ENCODE results near the gene OVOL1. TPM values are rescaled to one million over a fixed set of nuclear protein-coding genes. Genes with fewer than 3 reads are reported as not detected.
"Not testable (repeated sequence)": the region's sequence is repeated elsewhere in the genome, so short reads cannot be mapped to it uniquely, and the experiment has no call there.

OVOL1 gene
- total and polyA plus RNA-seq, 11 donors, result not detected

DNA sequence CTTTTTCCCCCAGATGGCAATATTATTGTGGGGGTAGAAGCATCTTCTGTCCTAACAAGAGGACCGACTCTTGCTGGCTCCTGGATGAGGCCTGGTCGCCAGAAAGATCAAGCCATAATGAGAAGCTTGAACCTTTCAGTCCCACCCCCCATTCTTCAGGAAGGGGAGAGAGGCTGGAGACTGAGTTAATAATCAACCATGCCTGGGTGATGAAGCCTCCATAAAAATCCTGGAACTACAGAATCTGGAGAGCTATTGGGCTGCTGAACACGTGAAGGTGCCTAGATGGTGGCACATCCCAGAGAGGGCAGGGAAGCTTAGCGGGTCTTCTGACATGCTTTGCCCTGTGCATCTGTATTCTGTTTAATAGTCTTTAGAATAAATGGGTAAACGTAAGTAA is 22.4 kb upstream of the OVOL1 start:
- Histone ChIP-seq H3K4me1 (peaks cover 0 to 3% (median 0%) of the 10 kb centered on the region in 12 donors), H3K27ac (no peak overlapping the region), H3K9me3 (no peaks in the 10 kb centered on the region), H3K36me3 (no peaks in the 10 kb centered on the region), H3K27me3 (no peaks in the 10 kb centered on the region), H3K4me3 (no peak overlapping the region)
- 72 to 79% (median 77%) methylated on average over 5 of the region's 5 CpGs for WGBS, 4 donors
- ATAC-seq, result no peak
- DNase-seq, result no peak
- intact Hi-C loops (cut with DNase I), result no loop called here
- no peak for TF ChIP-seq POLR2A (IDR thresholded peaks at IDR 0.05)
- TF ChIP-seq, protein P1, sequence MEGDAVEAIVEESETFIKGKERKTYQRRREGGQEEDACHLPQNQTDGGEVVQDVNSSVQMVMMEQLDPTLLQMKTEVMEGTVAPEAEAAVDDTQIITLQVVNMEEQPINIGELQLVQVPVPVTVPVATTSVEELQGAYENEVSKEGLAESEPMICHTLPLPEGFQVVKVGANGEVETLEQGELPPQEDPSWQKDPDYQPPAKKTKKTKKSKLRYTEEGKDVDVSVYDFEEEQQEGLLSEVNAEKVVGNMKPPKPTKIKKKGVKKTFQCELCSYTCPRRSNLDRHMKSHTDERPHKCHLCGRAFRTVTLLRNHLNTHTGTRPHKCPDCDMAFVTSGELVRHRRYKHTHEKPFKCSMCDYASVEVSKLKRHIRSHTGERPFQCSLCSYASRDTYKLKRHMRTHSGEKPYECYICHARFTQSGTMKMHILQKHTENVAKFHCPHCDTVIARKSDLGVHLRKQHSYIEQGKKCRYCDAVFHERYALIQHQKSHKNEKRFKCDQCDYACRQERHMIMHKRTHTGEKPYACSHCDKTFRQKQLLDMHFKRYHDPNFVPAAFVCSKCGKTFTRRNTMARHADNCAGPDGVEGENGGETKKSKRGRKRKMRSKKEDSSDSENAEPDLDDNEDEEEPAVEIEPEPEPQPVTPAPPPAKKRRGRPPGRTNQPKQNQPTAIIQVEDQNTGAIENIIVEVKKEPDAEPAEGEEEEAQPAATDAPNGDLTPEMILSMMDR (IDR thresholded peaks at IDR 0.05), result no peak

DNA sequence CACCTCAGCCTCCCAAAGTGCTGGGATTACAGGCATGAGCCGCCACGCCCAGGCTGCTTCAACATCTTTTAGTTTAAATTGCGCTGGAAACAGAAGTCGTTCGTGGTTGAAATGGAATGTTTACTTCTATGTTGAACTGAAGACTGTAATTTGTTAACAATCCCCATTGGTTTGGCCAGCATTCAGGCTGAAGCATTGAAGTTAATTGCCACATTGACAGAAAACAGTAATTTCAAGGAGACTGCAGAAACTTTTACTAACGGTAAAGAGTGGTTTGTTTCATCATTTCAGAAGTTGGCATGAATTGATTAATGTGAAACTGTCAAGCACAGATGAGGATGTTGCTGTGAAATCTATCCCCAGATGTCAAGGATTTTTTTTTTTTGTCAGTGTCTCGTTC is 20.3 kb upstream of the OVOL1 start:
- peaks cover 0 to 8% (median 0%) of the 10 kb centered on the region in 12 donors for H3K4me1 ChIP-seq
- no peak for TF ChIP-seq POLR2A (IDR thresholded peaks at IDR 0.05)
- TF ChIP-seq, protein P1 (IDR thresholded peaks at IDR 0.05), result no peak
- H3K27me3 ChIP-seq, result no peaks in the 10 kb centered on the region
- ATAC-seq, result no peak
- H3K27ac ChIP-seq, result no peak overlapping the region
- WGBS, 4 donors, result 74 to 78% (median 76%) methylated on average over 7 of the region's 7 CpGs
- intact Hi-C loops (cut with DNase I), result no loop called here
- H3K36me3 ChIP-seq, result no peaks in the 10 kb centered on the region
- no peak overlapping the region for H3K4me3 ChIP-seq
- H3K9me3 ChIP-seq, result no peaks in the 10 kb centered on the region
- no peak for DNase-seq

GRCh38 chr11:65767406-65767805 is 19.5 kb upstream of the OVOL1 start:
- TF ChIP-seq, protein P1 (IDR thresholded peaks at IDR 0.05), result no peak
- H3K36me3 ChIP-seq, result no peaks in the 10 kb centered on the region
- 82 to 86% (median 84%) methylated on average over 10 of the region's 10 CpGs for WGBS, 4 donors
- intact Hi-C loops (cut with DNase I), result no loop called here
- H3K27ac ChIP-seq, result no peak overlapping the region
- H3K4me3 ChIP-seq, result no peak overlapping the region
- H3K27me3 ChIP-seq, result no peaks in the 10 kb centered on the region
- DNase-seq (no peak), ATAC-seq (no peak)
- peaks cover 0 to 8% (median 0%) of the 10 kb centered on the region in 12 donors for H3K4me1 ChIP-seq
- H3K9me3 ChIP-seq, result no peaks in the 10 kb centered on the region

GRCh38 chr11:65767806-65768205 is 19.1 kb upstream of the OVOL1 start:
- H3K27me3 ChIP-seq; DNase-seq; H3K36me3 ChIP-seq; H3K27ac ChIP-seq; intact Hi-C loops (cut with DNase I); H3K4me1 ChIP-seq; ATAC-seq; H3K4me3 ChIP-seq; H3K9me3 ChIP-seq: not testable (repeated sequence)
- WGBS, 4 donors, result 85 to 90% (median 89%) methylated on average over 5 of the region's 5 CpGs

DNA sequence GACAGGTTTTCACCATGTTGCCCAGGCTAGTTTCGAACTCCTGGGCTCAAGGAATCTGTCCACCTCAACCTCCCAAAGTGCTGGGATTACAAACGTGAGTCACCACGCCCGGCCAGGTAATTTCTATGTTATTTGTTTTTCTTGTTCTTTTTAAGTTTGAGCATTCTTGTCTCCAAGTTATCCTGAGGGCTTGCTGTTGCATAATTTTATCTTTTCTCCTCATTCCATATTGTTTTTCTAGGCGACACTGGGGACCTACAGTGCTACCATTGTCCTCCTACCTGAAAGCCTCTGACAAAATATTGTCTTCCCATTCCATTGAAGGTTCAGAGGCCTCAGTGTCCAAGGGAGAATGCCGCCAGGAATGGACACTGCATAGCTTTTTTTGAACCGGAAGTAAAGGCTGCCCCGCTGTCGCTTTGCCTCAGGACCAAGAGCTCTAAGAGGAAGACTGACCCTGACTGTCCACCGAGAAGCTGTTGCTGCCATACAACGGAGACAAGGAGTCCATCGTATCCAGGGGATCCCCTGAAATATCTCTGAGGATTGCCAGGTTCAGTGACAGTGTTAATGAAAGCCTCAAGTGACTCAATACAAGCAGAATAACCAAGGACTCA is 15.8 kb upstream of the OVOL1 start:
- Histone ChIP-seq H3K4me3 (no peak overlapping the region), H3K27ac (no peak overlapping the region), H3K36me3 (no peaks in the 10 kb centered on the region), H3K27me3 (no peaks in the 10 kb centered on the region), H3K4me1 (peaks cover 0 to 30% (median 0%) of the 10 kb centered on the region in 12 donors), H3K9me3 (no peaks in the 10 kb centered on the region)
- DNase-seq (no peak), ATAC-seq (no peak)
- TF ChIP-seq, protein P1 (IDR thresholded peaks at IDR 0.05), result no peak
- TF ChIP-seq POLR2A (IDR thresholded peaks at IDR 0.05), result no peak
- 87 to 88% (median 88%) methylated on average over 12 of the region's 12 CpGs for WGBS, 4 donors
- intact Hi-C loops (cut with DNase I), result loop anchor here in 5 of 10 donors (5.0 to 10.0 kb wide), 6 partner anchors 39 to 156 kb away; partner anchors contain the start of genes KAT5 (in 1 of the 5), MAP3K11 (in 1 of the 5), PCNX3 (in 1 of the 5) and RNASEH2C (in 1 of the 5)

All from heart left ventricle (tissue), 16 donors.